ENCODE results near the gene PIGH. TPM values are rescaled to one million over a fixed set of nuclear protein-coding genes. Genes with fewer than 3 reads are reported as not detected.
A peak's percentile ranks its signal among the peaks of the same experiment; 100 is the strongest.

PIGH gene
- total and polyA plus RNA-seq, 2 of the 13 experiments (the other 11 are each of a cell fraction or from before 2014, with no cell fraction given) = 30.0 to 43.5 TPM

GRCh38 chr14:67599698-67600561 lies at the start of gene PIGH (continued):
- TF ChIP-seq, protein P1, sequence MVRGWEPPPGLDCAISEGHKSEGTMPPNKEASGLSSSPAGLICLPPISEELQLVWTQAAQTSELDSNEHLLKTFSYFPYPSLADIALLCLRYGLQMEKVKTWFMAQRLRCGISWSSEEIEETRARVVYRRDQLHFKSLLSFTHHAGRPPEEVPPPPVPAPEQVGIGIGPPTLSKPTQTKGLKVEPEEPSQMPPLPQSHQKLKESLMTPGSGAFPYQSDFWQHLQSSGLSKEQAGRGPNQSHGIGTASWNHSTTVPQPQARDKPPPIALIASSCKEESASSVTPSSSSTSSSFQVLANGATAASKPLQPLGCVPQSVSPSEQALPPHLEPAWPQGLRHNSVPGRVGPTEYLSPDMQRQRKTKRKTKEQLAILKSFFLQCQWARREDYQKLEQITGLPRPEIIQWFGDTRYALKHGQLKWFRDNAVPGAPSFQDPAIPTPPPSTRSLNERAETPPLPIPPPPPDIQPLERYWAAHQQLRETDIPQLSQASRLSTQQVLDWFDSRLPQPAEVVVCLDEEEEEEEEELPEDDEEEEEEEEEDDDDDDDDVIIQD (CRISPR knock-in tag; IDR thresholded peaks at IDR 0.05; ENCODE audit: low read depth) = peak; percentile 57; the same call in 1 of the 2 replicates
- peak; percentile 0; the same call in 1 of the 2 replicates for TF ChIP-seq ZNF264 (CRISPR knock-in tag; IDR thresholded peaks at IDR 0.05)
- TF ChIP-seq CC2D1A (CRISPR knock-in tag; IDR thresholded peaks at IDR 0.05) = no peak
- TF ChIP-seq ZNF598 (CRISPR knock-in tag; IDR thresholded peaks at IDR 0.05; ENCODE audit: borderline replicate concordance) = peak; percentile 87; the same call in 1 of the 2 replicates
- TF ChIP-seq MTF1 (CRISPR knock-in tag; IDR thresholded peaks at IDR 0.05) = no peak
- TF ChIP-seq KAT7 (CRISPR knock-in tag; IDR thresholded peaks at IDR 0.05; ENCODE audit: borderline replicate concordance) = peak; percentile 95; the same call in 1 of the 2 replicates
- TF ChIP-seq ZNF350 (CRISPR knock-in tag; IDR thresholded peaks at IDR 0.05; ENCODE audit: borderline replicate concordance, low read depth) = no peak; the same call in 1 of the 2 replicates
- no peak for TF ChIP-seq ZNF296 (CRISPR knock-in tag; conservative IDR thresholded peaks at IDR 0.05)
- no peak for TF ChIP-seq ZNF558 (CRISPR knock-in tag; IDR thresholded peaks at IDR 0.05; ENCODE audit: borderline replicate concordance)
- no peak for TF ChIP-seq NR2F6 (IDR thresholded peaks at IDR 0.05)
- TF ChIP-seq NR2F6 (CRISPR knock-in tag; IDR thresholded peaks at IDR 0.05) = no peak
- TF ChIP-seq ZNF766 (CRISPR knock-in tag; IDR thresholded peaks at IDR 0.05; ENCODE audit: borderline replicate concordance) = no peak; the same call in 1 of the 2 replicates
- no peak for TF ChIP-seq ZNF3 (CRISPR knock-in tag; IDR thresholded peaks at IDR 0.05)
- peak; percentile 89 for TF ChIP-seq ARID4A (CRISPR knock-in tag; IDR thresholded peaks at IDR 0.05; ENCODE audit: borderline replicate concordance)
- no peak for TF ChIP-seq MAFK (conservative IDR thresholded peaks at IDR 0.05 in 1 of 2, IDR thresholded peaks at IDR 0.05 in 1 of 2; ENCODE audit: low read length in 2 of 2)
- 0 out of 2 replicates have a peak, but pooled peaks have one; percentile 18 for TF ChIP-seq FOXO4 (CRISPR knock-in tag; conservative IDR thresholded peaks at IDR 0.05)
- TF ChIP-seq ZNF275 (CRISPR knock-in tag; IDR thresholded peaks at IDR 0.05; ENCODE audit: borderline replicate concordance) = no peak; the same call in 1 of the 2 replicates
- TF ChIP-seq CENPT (CRISPR knock-in tag; IDR thresholded peaks at IDR 0.05; ENCODE audit: low read depth) = no peak
- no peak for TF ChIP-seq SIX1 (CRISPR knock-in tag; IDR thresholded peaks at IDR 0.05; ENCODE audit: borderline replicate concordance)
- TF ChIP-seq SP4 (CRISPR knock-in tag; IDR thresholded peaks at IDR 0.05) = peak; percentile 79
- no peak for TF ChIP-seq ZNF616 (CRISPR knock-in tag; IDR thresholded peaks at IDR 0.05; ENCODE audit: low read depth)

Data from HepG2 (cell line).